HG03095 (cell line): Measurements from ENCODE around the gene ZNF778.
"Not testable (repeated sequence)": the region's sequence is repeated elsewhere in the genome, so short reads cannot be mapped to it uniquely, and the experiment has no call there.

Experiments used
- ATAC-seq: cut with Tn5 transposase; IDR thresholded peaks from one replicate; pipeline ENCODE4 v1.9.1; 2021; ENCODE audit warnings: moderate library complexity; ENCODE audit not compliant: unreplicated experiment

ZNF778 gene

DNA sequence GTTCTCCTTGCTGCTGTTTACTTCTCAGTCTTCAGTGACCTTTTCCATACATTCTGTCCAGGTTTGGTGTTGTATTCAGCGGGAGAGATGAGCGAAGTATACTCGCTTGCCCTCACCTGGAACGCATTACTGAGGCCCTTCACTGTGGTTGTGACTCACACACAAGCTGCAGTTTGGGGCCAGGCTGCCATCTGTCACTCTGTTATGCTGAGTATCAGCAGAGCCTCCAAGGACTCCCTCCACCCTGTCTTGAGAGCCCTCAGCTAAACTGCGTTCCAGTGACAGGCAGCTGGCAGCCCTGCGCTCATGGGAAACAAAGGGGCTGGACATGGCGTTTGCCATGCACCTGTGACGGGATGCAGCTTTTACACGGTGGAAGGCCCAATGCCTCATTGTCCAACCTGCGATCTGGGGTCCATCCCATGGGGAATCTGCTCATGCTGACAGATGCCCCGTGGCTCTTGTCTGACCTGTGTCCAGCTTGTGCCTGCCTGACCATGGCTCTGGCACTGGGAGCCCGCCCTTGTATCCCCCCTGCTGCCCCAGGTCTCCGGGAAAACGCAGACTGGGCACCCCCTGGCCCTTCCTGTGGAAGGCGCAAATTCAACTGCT, 6.5 kb upstream of the ZNF778 start:
- ATAC-seq = no peak

DNA sequence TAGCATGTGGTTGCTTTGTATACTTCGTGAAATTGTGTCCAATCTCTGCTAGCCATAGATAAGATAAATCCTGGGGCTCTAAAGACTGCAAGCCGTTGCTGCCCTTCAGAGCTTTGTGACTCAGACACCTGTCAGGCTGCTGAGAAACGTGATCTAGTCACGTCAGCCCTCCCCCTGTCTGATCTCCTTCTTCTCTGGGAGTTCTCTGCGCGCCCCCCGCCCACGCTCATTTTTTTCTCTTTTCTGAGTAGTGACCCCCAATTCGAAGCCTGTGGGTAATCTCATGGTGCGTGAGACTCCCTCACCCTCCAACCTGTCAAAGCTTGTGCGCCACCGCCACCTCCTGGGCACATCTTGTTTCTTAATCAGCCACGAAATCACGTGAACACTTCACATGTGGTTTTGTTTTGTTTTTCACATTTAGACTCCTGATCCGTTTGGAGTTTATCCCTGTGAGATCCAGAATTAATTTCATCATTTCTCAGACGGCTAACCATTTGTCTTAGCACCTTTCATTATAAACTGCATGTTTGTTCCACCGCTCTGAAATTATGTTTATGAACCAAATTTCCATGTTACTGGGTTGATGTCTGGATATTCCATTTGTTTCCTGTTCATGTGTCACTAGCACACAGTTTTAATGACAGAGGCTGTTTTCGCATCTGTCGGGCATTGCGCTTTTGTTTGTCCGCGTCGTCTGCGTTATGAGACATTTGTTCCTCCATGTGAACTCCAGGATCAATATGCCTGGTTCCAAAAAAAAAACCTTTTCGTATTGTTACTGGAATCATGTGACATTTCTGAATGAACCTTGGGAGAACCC, 977 bp upstream of the ZNF778 start:
- no peak for ATAC-seq

DNA sequence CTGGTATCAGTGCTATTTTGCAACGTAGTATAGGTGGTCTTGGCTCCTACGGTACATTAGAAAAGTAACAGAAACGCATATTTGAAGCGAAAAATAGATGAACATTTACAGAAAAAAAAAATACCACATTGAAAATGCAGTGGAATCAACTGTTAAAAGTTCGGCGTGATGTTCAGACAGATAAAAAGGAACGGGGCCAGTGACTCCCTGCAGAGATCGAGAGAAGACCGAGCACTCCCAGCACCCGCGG, 440 bp upstream of the ZNF778 start:
- no peak for ATAC-seq

DNA sequence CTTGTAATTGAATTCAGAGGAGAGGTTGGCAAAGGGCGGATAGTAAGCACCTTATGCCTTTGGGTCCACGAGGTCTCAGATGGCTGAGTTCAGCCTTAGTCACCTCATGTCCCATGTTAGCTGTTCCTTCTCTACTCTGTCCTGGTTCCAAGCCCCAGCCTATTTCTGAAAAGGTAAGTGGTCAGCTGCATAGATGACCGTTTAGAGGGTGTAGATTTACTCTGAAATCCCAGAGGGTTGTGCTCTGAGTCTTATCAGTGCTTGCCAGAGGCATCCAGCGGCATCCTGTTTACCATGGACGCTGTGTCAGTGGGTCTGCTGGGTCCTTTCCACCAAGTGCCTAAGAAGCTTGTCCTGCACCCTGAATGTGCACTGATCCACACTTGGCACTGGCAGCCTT, 1.9 kb downstream of the ZNF778 start:
- no peak for ATAC-seq

DNA sequence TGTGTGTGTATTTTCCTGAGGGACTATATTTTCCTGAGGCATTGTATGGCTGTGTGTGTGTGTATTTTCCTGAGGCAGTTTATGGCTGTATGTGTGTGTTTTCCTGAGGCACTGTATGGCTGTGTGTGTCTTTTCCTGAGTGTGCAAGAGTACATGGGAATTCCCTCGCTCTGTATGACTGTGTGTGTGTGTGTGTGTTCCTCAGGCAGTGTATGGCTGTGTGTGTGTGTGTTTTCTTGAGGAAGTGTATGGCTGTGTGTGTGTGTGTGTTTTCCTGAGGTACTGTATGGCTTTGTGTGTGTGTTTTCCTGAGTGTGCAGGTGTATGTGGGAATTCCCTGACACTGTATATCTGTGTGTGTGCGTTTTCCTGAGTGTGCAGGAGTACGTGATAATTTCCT, 4.1 kb downstream of the ZNF778 start:
- no peak for ATAC-seq

DNA sequence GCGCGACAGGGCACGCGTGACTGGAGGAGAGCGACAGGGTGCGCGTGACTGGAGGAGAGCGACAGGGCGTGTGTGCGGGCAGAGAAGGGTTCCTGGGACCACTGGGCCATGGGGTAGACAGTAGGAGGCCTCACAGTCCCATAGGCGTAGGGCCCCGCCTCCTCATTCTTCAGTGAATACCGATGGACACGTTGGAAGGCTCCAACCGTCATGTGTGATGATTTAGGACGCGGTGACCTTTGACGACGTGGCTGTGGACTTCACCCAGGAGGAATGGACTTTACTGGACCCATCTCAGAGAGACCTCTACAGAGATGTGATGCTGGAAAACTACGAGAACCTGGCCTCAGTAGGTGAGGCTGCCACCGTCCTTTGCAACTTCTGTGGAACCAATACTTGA, 5.4 kb downstream of the ZNF778 start:
- no peak for ATAC-seq

DNA sequence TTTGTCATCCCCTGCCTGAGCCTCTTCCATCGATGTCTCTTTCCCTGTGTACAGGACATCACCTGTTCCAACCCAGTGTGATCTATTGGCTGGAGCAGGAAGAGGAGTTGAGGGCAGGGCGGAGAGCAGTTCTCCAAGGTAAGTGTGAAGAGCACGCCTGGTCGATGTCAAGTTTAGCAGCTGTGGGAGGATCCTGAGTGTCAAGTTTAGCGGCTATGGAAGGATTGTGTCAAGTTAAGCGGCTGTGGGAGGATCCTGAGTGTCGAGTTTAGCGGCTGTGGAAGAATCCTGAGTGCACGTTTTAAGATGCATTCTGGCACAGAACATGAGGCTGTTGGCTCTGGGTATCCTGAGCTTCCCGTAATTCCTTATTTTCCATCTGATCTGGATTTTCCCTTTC, 7.2 kb downstream of the ZNF778 start:
- ATAC-seq = no peak

DNA sequence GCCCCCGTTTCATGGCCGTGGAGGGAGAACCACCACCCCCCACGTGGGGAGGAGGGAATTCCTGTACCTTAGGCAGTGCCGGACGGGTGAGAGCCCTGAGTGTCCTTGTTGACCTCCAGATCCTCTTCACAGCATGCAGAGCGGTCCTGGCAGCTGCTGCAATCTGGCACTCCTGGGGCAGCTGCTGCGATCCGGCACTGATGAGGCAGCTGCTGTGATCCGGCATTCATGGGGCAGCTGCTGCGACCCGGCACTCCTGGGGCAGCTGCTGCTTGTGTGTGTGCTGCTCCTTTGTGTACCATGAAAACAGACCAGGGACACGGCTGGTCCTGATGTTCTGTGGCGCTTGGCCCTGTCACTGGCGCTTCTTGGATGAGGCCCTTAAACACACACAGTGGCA, 12.8 kb downstream of the ZNF778 start:
- ATAC-seq = no peak

DNA sequence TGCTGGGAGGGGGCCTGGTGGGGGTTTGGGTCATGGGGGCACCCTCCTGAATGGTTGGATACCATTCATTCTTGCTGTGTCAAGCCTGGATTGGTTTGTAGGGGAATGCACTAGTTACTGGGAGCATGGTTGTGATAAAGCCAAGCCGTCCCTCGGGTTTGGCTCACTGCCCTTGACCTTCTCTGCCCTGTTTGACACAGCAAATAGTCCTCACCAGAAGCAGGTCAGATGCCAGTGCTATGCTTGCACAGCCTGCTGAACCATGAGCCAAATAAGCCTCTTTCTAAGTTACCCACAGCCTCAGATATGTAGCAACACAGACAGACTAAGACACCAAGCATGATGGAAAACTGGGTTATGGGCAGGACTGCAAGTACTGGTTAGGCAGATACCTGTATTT, 14.6 kb downstream of the ZNF778 start:
- ATAC-seq = no peak

DNA sequence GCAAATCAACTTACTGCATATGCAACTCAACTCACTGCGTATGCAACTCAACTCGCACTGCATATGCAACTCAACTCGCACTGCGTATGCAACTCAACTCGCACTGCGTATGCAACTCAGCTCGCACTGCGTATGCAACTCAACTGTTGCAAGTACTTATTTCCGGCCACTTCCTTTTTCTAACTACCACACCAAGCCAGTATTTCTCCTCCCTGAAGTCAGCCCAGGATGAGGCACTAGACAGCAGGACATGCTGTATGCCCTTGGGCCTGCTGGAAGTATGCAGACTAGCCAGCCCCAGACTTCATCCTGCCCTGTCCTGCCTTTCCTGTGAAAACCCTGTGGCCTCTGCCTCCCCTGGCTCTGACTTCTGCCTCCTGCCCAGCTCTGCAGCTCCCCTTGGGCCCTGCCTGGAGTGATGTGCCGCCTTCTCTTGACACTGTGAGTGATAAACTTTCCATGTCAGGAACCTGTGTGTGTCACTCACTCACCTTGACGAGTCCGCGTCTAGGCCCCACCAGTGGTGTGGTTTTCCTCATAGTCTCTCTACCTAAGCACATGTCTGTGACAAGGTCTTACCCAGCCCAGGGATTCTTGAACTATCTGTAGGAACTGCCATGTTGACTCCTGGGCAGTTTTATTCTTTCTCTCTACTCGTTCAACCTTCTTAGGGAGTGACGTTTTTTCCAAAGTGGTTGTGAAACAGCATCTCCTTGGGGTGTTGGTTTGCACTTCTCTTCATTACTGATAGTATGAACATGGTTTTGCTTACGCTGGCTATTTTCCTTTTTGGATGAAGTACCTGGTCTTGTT, 16.4 kb downstream of the ZNF778 start:
- no peak for ATAC-seq

DNA sequence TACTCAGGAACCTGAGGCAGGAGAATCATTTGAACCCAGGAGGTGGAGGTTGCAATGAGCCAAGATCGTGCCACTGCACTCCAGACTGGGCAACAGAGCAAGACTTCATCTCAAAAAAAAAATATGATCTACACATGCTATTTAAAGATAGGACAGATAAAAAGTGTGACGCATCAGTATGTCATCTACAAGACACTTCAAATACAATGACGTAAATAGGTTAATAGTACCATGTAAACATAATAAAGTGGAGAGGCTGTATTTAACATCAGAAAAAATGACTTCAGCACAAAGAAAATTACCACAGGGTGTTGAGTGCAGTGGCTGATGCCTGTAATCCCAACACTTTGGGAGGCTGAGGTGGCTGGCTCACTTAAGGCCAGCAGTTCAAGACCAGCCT, 20.2 kb downstream of the ZNF778 start:
- no peak for ATAC-seq

DNA sequence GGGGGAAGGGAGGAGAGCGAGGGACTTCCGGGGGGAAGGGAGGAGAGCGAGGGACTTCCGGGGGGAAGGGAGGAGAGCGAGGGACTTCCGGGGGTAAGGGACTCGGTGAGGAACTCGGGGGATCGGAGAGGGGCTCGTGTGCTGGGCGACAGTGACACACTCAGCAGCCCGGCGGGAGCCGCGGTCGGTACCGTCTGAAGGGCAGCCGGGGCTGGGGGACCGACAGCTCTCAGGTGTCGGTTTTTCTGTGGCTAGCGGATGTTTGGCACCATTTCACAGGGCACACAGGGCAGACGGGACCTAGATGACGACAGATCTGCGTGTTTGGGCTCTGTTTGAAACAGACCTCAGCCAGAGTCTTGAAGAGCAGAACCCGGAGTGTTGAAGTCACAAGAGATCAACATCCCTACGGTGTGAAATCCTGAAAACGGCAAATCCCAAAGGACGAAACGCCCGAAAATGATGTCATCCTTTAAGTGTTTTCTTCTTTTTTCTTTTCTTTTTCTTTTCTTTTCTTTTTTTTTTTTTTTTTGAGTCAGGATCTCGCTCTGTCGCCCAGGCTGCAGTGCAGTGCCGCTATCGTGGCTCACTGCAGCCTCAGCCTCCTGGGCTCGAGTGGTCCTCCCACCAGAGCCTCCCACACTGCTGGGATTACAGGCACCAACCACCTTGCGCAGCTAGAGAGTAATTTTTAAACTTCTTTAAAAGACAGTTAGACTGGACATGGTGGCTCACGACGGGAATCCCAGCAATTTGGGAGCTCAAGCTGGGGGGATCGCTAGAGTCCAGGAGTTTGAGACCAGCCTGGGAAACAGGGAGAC, 23.9 kb downstream of the ZNF778 start:
- ATAC-seq = peak; percentile 56

DNA sequence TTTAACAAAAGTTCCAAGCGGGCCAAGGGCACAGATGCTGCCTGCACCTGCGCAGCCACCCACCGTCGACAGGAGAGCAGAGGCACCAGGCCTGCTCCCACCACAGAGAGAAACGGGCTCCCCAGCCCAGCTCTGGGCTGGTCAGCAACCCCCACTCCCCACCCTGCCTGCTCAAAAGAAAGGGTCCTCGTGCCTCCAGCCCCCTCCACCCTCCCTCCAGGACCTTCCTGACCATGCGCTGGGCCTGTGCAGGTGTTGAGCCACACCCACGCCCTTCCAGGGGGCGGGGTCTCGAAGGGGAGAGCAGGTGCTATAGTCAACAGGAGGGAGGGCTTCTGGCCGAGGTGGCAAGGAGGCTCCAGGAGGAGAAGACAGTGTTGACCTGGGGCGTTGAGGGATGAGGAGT, 25.3 kb downstream of the ZNF778 start:
- ATAC-seq = no peak

DNA sequence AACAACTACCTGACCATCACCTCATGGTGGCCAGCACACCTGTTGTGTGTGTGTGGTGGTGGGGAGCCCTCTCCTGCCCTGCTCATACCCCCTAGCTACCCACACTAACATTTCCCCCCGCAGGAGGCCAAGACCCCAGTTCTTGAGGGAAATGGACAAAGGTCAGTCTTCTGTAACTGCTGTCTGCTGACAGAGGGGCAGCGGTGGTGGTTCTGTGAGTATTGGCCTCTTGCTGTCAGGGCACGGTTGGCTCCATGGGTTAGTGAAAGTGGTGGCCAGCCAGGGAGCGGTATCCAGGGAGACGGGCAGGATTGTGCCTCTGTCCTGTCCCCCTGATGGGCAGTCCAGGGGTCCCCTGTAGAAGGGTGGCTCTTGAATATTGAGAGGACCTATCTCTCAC, 26.2 kb downstream of the ZNF778 start:
- no peak for ATAC-seq

DNA sequence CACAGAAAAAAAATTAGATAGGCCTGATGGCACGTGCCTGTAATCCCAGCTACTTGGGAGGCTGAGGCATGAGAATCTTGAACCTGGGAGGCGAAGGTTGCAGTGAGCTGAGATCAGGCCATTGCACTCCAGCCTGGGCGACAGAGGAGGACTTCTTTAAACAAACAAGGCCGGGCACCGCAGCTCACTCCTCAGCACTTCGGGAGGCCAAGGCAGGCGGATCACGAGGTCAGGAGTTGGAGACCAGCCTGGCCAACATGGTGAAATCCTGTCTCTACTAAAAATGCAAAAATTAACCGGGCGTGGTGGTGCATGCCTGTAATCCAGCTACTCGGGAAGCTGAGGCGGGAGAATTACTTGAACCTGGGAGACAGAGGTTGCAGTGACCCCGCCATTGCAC, 26.8 kb downstream of the ZNF778 start:
- not testable (repeated sequence) for ATAC-seq

DNA sequence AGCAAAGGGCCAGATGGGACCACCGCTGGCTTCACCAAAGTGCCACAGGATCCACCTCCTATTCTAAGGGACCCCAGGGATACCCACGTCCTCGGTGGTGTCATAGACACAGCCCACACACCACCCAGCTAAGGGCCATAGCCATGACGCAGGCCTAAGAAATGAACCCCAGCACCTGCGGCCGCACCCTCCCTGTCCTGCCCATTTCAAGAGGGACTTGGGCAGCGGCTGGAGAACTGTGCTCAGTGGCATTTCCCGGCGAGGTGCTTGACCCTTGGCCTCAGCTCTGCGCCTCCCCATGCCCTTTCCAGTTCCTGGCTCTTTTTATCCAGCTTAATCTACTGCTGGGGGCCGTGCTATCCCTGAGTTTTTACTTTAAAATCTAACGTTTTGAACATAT, 27.3 kb downstream of the ZNF778 start:
- no peak for ATAC-seq

DNA sequence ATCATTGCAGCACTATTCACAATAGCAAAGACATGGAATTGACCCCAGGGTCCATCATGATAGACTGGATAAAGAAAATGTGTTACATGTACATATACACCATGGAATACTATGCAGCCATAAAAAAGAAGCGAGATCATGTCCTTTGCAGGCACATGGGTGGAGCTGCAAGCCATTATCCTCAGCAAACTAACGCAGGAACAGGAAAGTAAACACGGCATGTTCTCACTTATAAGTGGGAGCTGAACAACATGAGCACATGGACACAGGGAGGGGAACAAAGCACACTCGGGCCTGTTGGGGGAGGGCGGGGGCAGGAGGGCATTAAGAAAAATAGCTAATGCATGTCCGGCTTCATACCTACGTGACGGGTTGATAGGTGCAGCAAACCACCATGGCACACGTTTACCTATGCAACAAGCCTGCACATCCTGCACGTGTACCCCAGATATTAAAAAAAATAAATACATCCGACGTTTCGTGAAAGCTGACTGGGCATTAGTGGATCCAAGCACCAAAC, 28.9 kb downstream of the ZNF778 start:
- ATAC-seq = no peak

DNA sequence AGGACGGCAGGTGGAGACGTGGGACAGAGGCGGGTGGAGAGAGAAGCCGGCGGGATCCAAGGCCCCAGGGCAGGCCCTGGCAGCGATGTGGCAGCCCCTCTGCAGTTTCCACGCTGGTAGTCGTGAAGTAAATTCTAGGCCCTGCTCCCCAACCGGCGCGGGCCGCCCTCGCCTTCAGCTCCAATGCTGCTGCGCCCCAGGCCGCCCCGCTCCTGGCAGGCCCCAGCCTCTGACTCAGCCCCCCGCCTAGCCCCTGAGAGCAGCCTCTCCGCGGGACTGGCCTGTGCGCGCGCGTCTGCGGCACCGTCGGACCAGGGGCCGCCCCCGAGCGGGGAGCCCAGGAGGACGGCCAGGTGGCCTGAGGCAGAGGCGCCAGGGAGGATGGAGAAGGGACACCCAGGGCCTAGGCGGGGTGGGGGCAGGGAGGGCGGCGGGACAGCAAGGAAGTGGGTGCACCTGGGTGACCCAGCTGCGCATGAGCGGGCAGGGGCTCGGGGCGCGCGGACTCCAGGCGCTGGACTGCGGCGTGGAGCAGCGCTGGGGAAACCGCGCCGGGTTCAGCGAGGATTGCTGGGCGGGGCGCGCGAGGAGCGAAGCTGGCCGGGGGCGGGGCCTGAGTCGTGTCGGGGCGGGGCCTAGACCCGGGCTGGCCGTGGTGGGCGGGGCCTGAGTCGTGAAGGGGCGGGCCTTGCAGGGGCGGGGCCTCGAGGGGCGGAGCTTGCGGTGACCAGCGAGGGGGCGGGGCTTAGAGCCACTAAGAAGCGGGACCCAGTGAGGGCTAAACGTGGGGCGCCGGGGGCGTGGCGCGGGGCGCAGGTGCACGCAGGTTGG, 29.6 kb downstream of the ZNF778 start:
- ATAC-seq = peak; percentile 56

DNA sequence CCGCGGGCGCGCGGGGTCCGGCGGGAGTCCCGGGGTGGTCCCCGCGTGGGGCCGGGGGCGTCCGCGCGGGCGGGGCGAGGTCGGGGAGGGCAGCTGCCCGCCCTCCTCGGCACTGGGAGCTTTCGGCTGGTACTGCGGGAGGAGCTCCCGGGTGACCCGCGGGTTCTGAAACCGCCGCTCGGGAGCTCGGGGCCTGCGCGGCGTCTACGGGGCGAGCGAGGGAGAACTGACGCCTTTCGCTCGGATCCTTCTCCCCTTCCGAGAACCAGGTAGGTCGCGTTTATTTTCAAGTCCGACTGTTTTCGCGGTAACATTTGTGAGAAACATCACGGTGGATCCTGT, 30.2 kb downstream of the ZNF778 start:
- peak; percentile 31 for ATAC-seq

DNA sequence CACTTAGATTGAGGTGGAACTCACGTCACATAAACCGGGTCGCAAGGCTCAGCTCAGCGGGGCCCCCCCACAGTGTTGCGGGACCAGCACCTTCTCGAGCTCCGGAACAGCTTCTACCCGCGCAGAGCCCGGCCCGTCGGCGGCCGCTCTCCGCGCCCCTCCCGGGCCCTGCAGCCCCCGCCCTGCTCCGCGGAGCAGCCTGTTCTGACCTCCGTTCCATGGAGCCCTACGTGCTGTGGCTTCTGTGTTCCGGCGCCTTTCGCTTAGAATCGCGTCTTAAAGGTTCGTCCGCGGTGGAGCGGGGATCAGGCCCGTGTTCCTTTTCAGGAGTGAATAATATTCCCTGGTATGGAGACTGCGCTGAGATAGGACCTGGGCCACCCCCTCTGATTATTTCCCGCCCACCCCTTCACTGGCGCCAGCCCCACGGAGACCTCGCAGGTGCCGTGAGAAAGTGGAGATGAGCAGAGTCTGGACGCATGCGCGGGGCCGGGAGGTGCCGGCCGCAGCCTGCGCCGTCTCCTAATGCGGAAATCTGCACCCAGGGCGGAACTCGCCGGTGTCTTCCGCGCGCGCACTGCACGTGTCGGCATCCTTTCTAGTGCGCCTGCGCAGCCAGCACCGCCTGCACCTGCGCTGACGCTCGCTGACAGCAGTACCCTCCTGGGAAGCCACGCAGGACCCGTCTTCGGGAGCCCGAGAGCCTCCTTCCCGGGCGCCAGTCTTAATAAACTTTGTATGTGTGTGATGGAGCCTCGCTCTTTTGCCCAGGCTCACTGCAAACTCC, 30.9 kb downstream of the ZNF778 start:
- no peak for ATAC-seq
